ENCODE measurements around the gene SPRR2B.

Gene SPRR2B

DNA sequence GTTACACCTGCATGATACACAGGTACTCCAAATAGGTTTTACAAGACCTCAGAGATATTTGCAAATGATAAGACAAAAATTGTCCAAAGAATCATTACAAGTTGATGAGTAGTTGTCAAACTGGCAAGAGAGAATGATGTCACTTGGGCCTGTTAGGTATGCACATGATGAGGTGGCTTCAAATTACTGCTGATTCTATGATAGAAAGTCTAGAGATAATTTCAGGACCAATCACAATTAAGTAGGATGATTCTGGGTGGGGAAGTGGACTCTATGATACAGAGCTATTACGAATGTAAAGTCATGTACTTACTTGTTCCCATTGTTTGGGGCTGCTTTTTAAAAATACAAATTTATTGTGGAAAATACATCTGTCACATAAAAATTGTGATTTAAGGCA is 45.6 kb downstream of the SPRR2B start:
- TF ChIP-seq SIN3A (IDR thresholded peaks at IDR 0.05; ENCODE audit: borderline replicate concordance, insufficient read depth, low read length): no peak
- no peak for TF ChIP-seq FOXP2 (optimal IDR thresholded peaks at IDR 0.05; ENCODE audit: borderline replicate concordance, extremely low read depth, extremely low read length, insufficient read depth)
- TF ChIP-seq TAF1 (IDR thresholded peaks at IDR 0.05; ENCODE audit: borderline replicate concordance, insufficient read depth, low read length): no peak
- no peak for TF ChIP-seq POLR2AphosphoS5 (IDR thresholded peaks at IDR 0.05; ENCODE audit: low read depth, low read length)
- TF ChIP-seq, protein P1, sequence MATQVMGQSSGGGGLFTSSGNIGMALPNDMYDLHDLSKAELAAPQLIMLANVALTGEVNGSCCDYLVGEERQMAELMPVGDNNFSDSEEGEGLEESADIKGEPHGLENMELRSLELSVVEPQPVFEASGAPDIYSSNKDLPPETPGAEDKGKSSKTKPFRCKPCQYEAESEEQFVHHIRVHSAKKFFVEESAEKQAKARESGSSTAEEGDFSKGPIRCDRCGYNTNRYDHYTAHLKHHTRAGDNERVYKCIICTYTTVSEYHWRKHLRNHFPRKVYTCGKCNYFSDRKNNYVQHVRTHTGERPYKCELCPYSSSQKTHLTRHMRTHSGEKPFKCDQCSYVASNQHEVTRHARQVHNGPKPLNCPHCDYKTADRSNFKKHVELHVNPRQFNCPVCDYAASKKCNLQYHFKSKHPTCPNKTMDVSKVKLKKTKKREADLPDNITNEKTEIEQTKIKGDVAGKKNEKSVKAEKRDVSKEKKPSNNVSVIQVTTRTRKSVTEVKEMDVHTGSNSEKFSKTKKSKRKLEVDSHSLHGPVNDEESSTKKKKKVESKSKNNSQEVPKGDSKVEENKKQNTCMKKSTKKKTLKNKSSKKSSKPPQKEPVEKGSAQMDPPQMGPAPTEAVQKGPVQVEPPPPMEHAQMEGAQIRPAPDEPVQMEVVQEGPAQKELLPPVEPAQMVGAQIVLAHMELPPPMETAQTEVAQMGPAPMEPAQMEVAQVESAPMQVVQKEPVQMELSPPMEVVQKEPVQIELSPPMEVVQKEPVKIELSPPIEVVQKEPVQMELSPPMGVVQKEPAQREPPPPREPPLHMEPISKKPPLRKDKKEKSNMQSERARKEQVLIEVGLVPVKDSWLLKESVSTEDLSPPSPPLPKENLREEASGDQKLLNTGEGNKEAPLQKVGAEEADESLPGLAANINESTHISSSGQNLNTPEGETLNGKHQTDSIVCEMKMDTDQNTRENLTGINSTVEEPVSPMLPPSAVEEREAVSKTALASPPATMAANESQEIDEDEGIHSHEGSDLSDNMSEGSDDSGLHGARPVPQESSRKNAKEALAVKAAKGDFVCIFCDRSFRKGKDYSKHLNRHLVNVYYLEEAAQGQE (IDR thresholded peaks at IDR 0.05; ENCODE audit: insufficient read depth in 1 of 2, low read depth in 2 of 2, low read length in 2 of 2): no peak

DNA sequence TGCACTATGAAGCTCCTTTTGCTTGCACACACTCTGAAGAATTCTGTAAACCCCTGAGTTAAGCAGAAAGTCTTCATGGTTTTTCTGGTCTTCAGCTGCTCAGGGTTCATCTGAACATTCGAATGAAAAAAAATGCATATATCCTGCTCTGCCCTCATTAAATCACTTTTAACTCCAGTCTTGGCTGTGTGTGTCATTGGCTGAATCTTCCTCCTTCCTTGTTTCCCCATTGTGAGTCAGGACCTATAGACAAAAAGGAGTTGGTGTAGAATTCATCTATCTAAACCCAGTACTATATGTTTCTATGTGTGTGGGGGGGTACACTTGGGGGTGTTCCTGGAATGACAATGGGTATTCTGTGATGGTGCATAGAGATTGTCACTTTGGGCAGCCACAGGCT is 47.0 kb downstream of the SPRR2B start:
- TF ChIP-seq, protein P1 (IDR thresholded peaks at IDR 0.05; ENCODE audit: insufficient read depth in 1 of 2, low read depth in 2 of 2, low read length in 2 of 2): no peak
- no peak for TF ChIP-seq SIN3A (IDR thresholded peaks at IDR 0.05; ENCODE audit: borderline replicate concordance, insufficient read depth, low read length)

DNA sequence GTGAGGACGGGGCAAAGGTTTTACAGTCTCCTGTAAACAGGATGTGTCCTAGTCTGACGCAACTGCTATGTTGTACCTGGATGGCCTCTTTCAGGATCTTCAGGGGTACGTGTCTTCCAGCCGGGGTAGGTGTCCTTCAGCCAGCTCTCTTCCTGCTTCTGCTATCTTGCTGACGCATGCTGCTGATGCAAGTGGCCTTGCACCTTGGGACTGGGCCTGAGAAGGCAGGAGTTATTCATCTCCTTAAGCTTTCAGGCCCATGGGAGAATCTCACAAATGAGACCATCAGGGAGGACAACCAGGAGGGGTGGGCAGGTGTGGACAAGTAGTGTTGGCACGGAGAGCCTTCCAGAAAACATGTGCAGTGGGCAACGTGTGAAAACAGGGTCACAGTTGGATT is 48.3 kb downstream of the SPRR2B start:
- no peak for TF ChIP-seq POLR2AphosphoS5 (IDR thresholded peaks at IDR 0.05; ENCODE audit: low read depth, low read length)
- TF ChIP-seq SIN3A (IDR thresholded peaks at IDR 0.05; ENCODE audit: borderline replicate concordance, insufficient read depth, low read length): no peak
- no peak for TF ChIP-seq TAF1 (IDR thresholded peaks at IDR 0.05; ENCODE audit: borderline replicate concordance, insufficient read depth, low read length)
- no peak for TF ChIP-seq FOXP2 (optimal IDR thresholded peaks at IDR 0.05; ENCODE audit: borderline replicate concordance, extremely low read depth, extremely low read length, insufficient read depth)
- TF ChIP-seq, protein P1 (IDR thresholded peaks at IDR 0.05; ENCODE audit: insufficient read depth in 1 of 2, low read depth in 2 of 2, low read length in 2 of 2): no peak

All from PFSK-1 (cell line).